Suprapubic skin (tissue), 4 donors: ENCODE measurements around the gene TPH1.

Experiments used
- POLR2A ChIP-seq, 2 donors: fragments of 450-650 bp; IDR thresholded peaks; one replicate each; pipeline ENCODE4 v1.6.1; 2017; ENCODE audit warnings: antibody characterized with exemption in 2 of 2, mild to moderate bottlenecking in 2 of 2, moderate library complexity in 2 of 2
- POLR2AphosphoS5 ChIP-seq, 3 donors: sonication (generic); formaldehyde crosslinking; IDR thresholded peaks; one replicate each; pipeline ENCODE4 v1.6.1; 2017; ENCODE audit warnings: antibody characterized with exemption in 3 of 3
- TF ChIP-seq, protein P1 (sequence below), 2 donors: fragments of 200-600 bp in 1 of 2; fragments of 450-650 bp in 1 of 2; sonication (generic) in 1 of 2; IDR thresholded peaks; one replicate each; pipeline ENCODE4 v1.5.1; 2016 to 2019; ENCODE audit warnings: antibody characterized with exemption in 2 of 2, mild to moderate bottlenecking in 1 of 2, moderate library complexity in 1 of 2

DNA sequence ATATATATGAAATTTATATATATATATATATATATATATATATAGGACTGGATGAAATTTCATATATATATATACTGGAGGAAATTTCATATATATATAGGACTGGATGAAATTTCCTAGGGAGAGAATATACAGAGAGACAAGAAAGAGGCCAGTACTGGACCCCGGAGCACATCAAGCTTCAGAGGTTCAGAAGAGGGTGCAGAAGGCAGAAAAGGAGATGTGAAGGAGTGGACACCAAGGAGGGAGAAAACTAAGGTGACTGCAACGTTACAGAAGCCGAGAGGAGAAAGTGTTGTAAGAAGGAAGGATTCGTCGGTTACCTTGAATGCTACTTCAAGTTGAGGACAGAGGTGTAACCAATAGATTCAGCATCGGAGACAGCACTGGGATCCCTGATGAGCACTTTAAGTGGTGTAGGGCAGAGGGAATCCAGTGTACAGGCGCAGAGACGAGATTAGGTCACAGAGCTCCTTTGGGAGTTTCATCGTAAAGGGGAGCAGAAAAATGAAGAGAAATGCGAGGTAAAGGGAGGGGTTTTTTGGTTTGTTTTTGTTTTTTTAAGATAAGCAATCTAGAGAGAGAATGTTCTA lies 8.5 kb upstream of the TPH1 start:
- TF ChIP-seq, protein P1, sequence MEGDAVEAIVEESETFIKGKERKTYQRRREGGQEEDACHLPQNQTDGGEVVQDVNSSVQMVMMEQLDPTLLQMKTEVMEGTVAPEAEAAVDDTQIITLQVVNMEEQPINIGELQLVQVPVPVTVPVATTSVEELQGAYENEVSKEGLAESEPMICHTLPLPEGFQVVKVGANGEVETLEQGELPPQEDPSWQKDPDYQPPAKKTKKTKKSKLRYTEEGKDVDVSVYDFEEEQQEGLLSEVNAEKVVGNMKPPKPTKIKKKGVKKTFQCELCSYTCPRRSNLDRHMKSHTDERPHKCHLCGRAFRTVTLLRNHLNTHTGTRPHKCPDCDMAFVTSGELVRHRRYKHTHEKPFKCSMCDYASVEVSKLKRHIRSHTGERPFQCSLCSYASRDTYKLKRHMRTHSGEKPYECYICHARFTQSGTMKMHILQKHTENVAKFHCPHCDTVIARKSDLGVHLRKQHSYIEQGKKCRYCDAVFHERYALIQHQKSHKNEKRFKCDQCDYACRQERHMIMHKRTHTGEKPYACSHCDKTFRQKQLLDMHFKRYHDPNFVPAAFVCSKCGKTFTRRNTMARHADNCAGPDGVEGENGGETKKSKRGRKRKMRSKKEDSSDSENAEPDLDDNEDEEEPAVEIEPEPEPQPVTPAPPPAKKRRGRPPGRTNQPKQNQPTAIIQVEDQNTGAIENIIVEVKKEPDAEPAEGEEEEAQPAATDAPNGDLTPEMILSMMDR (IDR thresholded peaks at IDR 0.05): no peak
- TF ChIP-seq POLR2A (IDR thresholded peaks at IDR 0.05): no peak
- no peak for TF ChIP-seq POLR2AphosphoS5 (IDR thresholded peaks at IDR 0.05)
